Smooth muscle cell of the pulmonary artery (primary cell): Measurements from ENCODE around the gene ANKRA2. TPM values are rescaled to one million over a fixed set of nuclear protein-coding genes. Genes with fewer than 3 reads are reported as not detected.

Source experiments
- total RNA-seq: library from RNA; depleted of rRNA; stranded (reverse); fragments of >200 nt; gene quantifications from 2 replicates; pipeline ENCODE4 v1.2.3, GENCODE V29; 2014

The ANKRA2 gene
- total RNA-seq = 15.2 and 18.2 TPM in 2 replicates

GRCh38 chr5:73565139-73565968, at the start of gene ANKRA2, which contains the start of gene UTP15:
TSS of gene ANKRA2 (minus strand) at chr5:73565639. CDS start at chr5:73562881, 2,758 bp downstream.
TSS of gene UTP15 (plus strand) at chr5:73565743. CDS start at chr5:73567345, 1,602 bp downstream.

Other genes with a start within 250 kb of the ANKRA2 start
- gene FOXD1, start 116.9 kb downstream of the ANKRA2 start, total RNA-seq = 6.8 and 12.7 TPM in 2 replicates
- 175 and 208 TPM in 2 replicates for gene BTF3, start 67.2 kb downstream of the ANKRA2 start, total RNA-seq
- gene UTP15, start 104 bp upstream of the ANKRA2 start, total RNA-seq = 10.2 and 16.0 TPM in 2 replicates
- gene ARHGEF28, start 60.6 kb upstream of the ANKRA2 start, total RNA-seq = 6.1 and 50.8 TPM in 2 replicates